Measurements from ENCODE around the gene ACOXL. TPM values are rescaled to one million over a fixed set of nuclear protein-coding genes. Genes with fewer than 3 reads are reported as not detected.
"Not testable (repeated sequence)": the region's sequence is repeated elsewhere in the genome, so short reads cannot be mapped to it uniquely, and the experiment has no call there.

The ACOXL gene
- total RNA-seq, 4 donors from 2014 or later: not detected

GRCh38 chr2:111041398-111042202 lies 309.2 kb downstream of the ACOXL start:
- Histone ChIP-seq H3K27me3 (no peaks in the 10 kb centered on the region), H3K4me1 (no peaks in the 10 kb centered on the region), H3K36me3 (no peaks in the 10 kb centered on the region), H3K4me3 (no peak overlapping the region), H3K27ac (no peak overlapping the region), H3K9me3 (no peaks in the 10 kb centered on the region)
- TF ChIP-seq POLR2A (IDR thresholded peaks at IDR 0.05) (no peak), CTCF (IDR thresholded peaks at IDR 0.05) (no peak)
- DNase-seq: peak in 1 of 3 donors; percentile 31

- no peak for TF ChIP-seq CTCF (IDR thresholded peaks at IDR 0.05)
- TF ChIP-seq POLR2A (IDR thresholded peaks at IDR 0.05): no peak
- Histone ChIP-seq H3K4me3 (no peak overlapping the region), H3K27me3 (no peaks in the 10 kb centered on the region), H3K4me1 (no peaks in the 10 kb centered on the region), H3K36me3 (no peaks in the 10 kb centered on the region), H3K27ac (no peak overlapping the region), H3K9me3 (no peaks in the 10 kb centered on the region)
- no peak for DNase-seq
Observed at GRCh38 chr2:111042261-111042660, 309.9 kb downstream of the ACOXL start.

GRCh38 chr2:111042772-111043771 lies 310.7 kb downstream of the ACOXL start:
- Histone ChIP-seq H3K4me1 (no peaks in the 10 kb centered on the region), H3K9me3 (no peaks in the 10 kb centered on the region), H3K36me3 (no peaks in the 10 kb centered on the region), H3K27me3 (no peaks in the 10 kb centered on the region), H3K4me3 (no peak overlapping the region), H3K27ac (no peak overlapping the region)
- peak in 1 of 3 donors; percentile 36 for DNase-seq
- TF ChIP-seq POLR2A (IDR thresholded peaks at IDR 0.05): no peak
- TF ChIP-seq CTCF (IDR thresholded peaks at IDR 0.05): no peak

- Histone ChIP-seq H3K27me3 (no peaks in the 10 kb centered on the region), H3K36me3 (no peaks in the 10 kb centered on the region), H3K4me1 (no peaks in the 10 kb centered on the region), H3K9me3 (no peaks in the 10 kb centered on the region), H3K4me3 (no peak overlapping the region), H3K27ac (no peak overlapping the region)
- DNase-seq: no peak
- TF ChIP-seq POLR2A (IDR thresholded peaks at IDR 0.05): no peak
- no peak for TF ChIP-seq CTCF (IDR thresholded peaks at IDR 0.05)
Observed at GRCh38 chr2:111044066-111044465, 311.7 kb downstream of the ACOXL start.

- H3K4me1 ChIP-seq, H3K27me3 ChIP-seq, DNase-seq, H3K36me3 ChIP-seq, H3K9me3 ChIP-seq, H3K4me3 ChIP-seq, H3K27ac ChIP-seq: not testable (repeated sequence)
Observed at GRCh38 chr2:111045236-111045635, 312.9 kb downstream of the ACOXL start.
